Parathyroid adenoma (tissue), 2 donors: ENCODE data around the gene NAP1L5.
A peak's percentile ranks its signal among the peaks of the same experiment; 100 is the strongest.

ENCODE experiments used
- H2AFZ ChIP-seq: fragments of 300-600 bp; sonication (generic); one replicate; pipeline ENCODE4 v1.7.0; 2017; ENCODE audit warnings: antibody characterized with exemption, mild to moderate bottlenecking
- H3K27ac ChIP-seq: fragments of 300-600 bp; sonication (generic); one replicate; pipeline ENCODE4 v1.7.0; 2017
- H3K27me3 ChIP-seq: fragments of 300-600 bp; sonication (generic); one replicate; pipeline ENCODE4 v1.7.0; 2017; ENCODE audit warnings: low read length; ENCODE audit not compliant: control insufficient read depth, insufficient read depth
- H3K36me3 ChIP-seq: fragments of 300-600 bp; sonication (generic); one replicate; pipeline ENCODE4 v1.7.0; 2017; ENCODE audit warnings: low read length; ENCODE audit not compliant: control insufficient read depth, insufficient read depth
- H3K4me1 ChIP-seq: fragments of 300-600 bp; sonication (generic); one replicate; pipeline ENCODE4 v1.7.0; 2017; ENCODE audit warnings: control low read depth
- H3K4me2 ChIP-seq: fragments of 300-600 bp; sonication (generic); one replicate; pipeline ENCODE4 v1.7.0; 2017; ENCODE audit warnings: low read length
- H3K4me3 ChIP-seq: fragments of 300-600 bp; sonication (generic); one replicate; pipeline ENCODE4 v1.7.0; 2017; ENCODE audit warnings: low read depth, low read length
- H3K79me2 ChIP-seq: fragments of 300-600 bp; sonication (generic); one replicate; pipeline ENCODE4 v1.7.0; 2017; ENCODE audit warnings: control low read depth
- H3K9ac ChIP-seq: fragments of 300-600 bp; sonication (generic); one replicate; pipeline ENCODE4 v1.7.0; 2017; ENCODE audit warnings: mild to moderate bottlenecking
- H3K9me3 ChIP-seq: fragments of 300-600 bp; sonication (generic); one replicate; pipeline ENCODE4 v1.7.0; 2017; ENCODE audit warnings: low read length; ENCODE audit not compliant: control insufficient read depth
- TF ChIP-seq, protein P1 (sequence below): fragments of 300-600 bp; sonication (generic); IDR thresholded peaks from one replicate; pipeline ENCODE4 v1.7.0; 2017; ENCODE audit warnings: antibody characterized with exemption, mild to moderate bottlenecking
- donor health status: primary hyperparathyroidism.

NAP1L5 gene

DNA sequence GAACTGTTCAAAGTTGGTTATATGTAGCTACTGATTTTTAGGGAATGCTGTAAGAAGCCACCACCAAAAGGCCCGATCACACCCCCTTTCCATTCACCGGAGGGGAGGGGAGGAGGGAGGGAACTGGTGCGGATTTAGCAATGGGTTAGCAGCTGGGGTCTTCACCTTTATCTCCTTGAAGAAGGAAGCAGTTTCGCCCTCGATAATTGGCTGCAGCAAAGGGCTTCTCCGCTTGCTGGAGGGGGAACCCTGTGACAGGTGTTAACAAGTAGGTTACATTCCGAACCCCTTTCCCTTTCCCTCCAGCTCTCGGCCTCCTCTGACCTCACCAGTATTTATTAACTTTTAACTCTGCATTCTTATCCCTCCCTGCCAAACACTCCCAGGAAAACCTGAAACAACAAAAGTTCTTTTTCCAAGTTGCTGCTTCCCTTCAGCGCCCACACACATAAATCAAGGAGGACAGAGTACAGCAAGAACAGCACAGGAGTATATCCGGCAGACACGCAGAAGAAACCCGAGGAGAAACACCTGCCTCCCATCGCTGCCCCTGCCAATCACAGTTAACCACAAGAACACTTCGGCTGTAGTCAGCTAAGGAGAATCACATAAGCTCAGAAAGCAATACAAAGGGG, 39.8 kb upstream of the NAP1L5 start:
- H3K27me3 ChIP-seq, result no peaks in the 10 kb centered on the region
- peaks cover 19% of the 10 kb centered on the region for H3K4me1 ChIP-seq
- peaks cover 7% of the 10 kb centered on the region for H3K79me2 ChIP-seq
- no peak overlapping the region for H3K9ac ChIP-seq
- H3K36me3 ChIP-seq, result no peaks in the 10 kb centered on the region
- TF ChIP-seq, protein P1, sequence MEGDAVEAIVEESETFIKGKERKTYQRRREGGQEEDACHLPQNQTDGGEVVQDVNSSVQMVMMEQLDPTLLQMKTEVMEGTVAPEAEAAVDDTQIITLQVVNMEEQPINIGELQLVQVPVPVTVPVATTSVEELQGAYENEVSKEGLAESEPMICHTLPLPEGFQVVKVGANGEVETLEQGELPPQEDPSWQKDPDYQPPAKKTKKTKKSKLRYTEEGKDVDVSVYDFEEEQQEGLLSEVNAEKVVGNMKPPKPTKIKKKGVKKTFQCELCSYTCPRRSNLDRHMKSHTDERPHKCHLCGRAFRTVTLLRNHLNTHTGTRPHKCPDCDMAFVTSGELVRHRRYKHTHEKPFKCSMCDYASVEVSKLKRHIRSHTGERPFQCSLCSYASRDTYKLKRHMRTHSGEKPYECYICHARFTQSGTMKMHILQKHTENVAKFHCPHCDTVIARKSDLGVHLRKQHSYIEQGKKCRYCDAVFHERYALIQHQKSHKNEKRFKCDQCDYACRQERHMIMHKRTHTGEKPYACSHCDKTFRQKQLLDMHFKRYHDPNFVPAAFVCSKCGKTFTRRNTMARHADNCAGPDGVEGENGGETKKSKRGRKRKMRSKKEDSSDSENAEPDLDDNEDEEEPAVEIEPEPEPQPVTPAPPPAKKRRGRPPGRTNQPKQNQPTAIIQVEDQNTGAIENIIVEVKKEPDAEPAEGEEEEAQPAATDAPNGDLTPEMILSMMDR, result no peak
- H3K9me3 ChIP-seq, result no peaks in the 10 kb centered on the region
- no peak overlapping the region for H3K4me3 ChIP-seq
- H2AFZ ChIP-seq, result no peak overlapping the region
- H3K4me2 ChIP-seq, result peak overlapping the region; percentile 2
- peak overlapping the region; percentile 63 for H3K27ac ChIP-seq

DNA sequence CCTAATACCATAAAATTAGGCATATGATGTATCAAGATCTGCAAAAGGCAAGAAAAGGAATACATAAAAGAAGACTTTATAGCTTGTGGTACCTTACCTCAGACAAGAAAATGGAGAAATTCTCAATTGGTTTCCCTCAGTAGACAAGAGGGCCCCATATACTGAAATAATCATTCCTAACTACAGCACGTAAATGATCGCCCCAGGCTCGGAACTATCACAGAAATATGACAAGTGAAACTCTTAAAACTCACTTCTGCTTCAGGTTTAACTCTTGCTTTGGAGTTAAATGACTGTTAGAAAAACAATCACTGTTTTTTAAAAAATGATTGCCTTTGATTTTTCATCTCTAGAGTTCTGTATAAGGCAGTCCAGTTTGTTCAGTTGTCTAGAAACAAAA, 38.6 kb upstream of the NAP1L5 start:
- Histone ChIP-seq H3K36me3 (no peaks in the 10 kb centered on the region), H3K27me3 (no peaks in the 10 kb centered on the region), H3K9ac (no peak overlapping the region), H3K4me3 (no peak overlapping the region), H3K27ac (peak overlapping the region; percentile 40), H3K79me2 (peaks cover 7% of the 10 kb centered on the region), H3K4me1 (peaks cover 19% of the 10 kb centered on the region), H2AFZ (no peak overlapping the region), H3K9me3 (no peaks in the 10 kb centered on the region), H3K4me2 (no peak overlapping the region)
- TF ChIP-seq, protein P1, result no peak

DNA sequence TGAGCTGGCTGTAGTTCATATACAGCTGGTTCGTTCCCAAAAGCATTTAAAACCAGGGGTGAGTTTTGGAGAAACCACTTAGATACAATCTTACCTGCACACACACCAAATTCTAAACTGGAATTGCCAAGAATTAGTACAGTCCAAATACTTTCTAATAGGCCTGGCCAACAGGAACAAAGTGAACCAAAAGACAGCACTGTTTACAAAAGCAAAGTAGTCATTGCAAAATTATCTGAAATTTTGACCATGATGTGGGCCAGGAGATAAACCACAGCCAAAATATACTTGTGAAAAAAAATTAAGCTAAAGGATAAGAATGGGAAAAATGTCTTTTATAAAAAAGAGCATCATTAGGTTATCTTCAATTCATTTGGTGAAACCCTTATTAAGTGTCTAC, 37.9 kb upstream of the NAP1L5 start:
- Histone ChIP-seq H2AFZ (no peak overlapping the region), H3K4me3 (no peak overlapping the region), H3K9me3 (no peaks in the 10 kb centered on the region), H3K9ac (no peak overlapping the region), H3K79me2 (peaks cover 4% of the 10 kb centered on the region), H3K36me3 (no peaks in the 10 kb centered on the region), H3K4me2 (no peak overlapping the region), H3K27me3 (no peaks in the 10 kb centered on the region), H3K27ac (peak overlapping the region; percentile 40), H3K4me1 (peaks cover 19% of the 10 kb centered on the region)
- TF ChIP-seq, protein P1, result no peak

DNA sequence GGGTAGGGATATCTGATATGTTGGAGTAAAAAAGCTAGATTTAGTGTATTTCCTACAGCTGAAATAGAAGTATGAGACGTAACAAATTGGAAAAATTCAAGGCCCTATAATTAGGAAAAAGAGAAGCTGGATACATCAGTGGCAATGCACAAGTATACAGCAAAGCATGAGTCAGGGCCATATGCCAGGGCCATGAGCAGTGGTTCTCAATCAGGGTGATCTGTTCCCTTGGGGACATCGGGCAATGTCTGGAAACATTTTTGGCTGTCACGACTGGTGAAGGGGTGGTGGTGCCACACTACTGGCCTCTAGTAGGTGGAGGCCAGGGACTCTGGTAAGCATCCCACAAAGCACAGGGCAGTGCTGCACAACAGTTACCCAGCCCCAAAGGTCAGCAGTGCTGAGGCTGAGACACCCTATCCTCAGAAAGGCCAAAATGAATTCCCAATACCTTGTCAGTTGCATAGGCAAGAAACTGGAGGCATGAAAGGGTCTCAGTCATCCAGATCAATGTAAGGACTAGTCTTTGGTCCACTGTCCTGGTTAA, 36.8 kb upstream of the NAP1L5 start:
- peaks cover 19% of the 10 kb centered on the region for H3K4me1 ChIP-seq
- H2AFZ ChIP-seq, result no peak overlapping the region
- H3K9me3 ChIP-seq, result no peaks in the 10 kb centered on the region
- no peaks in the 10 kb centered on the region for H3K36me3 ChIP-seq
- TF ChIP-seq, protein P1, result no peak
- H3K4me3 ChIP-seq, result no peak overlapping the region
- no peak overlapping the region for H3K9ac ChIP-seq
- H3K27me3 ChIP-seq, result no peaks in the 10 kb centered on the region
- H3K79me2 ChIP-seq, result no peaks in the 10 kb centered on the region
- peak overlapping the region; percentile 16 for H3K27ac ChIP-seq
- no peak overlapping the region for H3K4me2 ChIP-seq
